B cell (primary cell): Measurements from ENCODE around the gene C16orf92. TPM values are rescaled to one million over a fixed set of nuclear protein-coding genes. Genes with fewer than 3 reads are reported as not detected.

ENCODE experiments used
- ATAC-seq: fragments of 200-7000 bp; cut with Tn5 transposase; one replicate; pipeline ENCODE4 v1.10.0; 2021; ENCODE audit warnings: low read depth, mild to moderate bottlenecking, moderate number of reproducible peaks, moderate library complexity
- CTCF ChIA-PET: fragments of 350-600 bp; sonication (Branson Sonifier 250); formaldehyde crosslinking; loops from one replicate; lab custom pipeline; 2021; ENCODE audit warnings: antibody characterized with exemption, inconsistent platforms; lab: Charles Lee
- POLR2A ChIA-PET: fragments of 350-600 bp; sonication (Branson Sonifier 250); formaldehyde crosslinking; loops from one replicate; lab custom pipeline; 2021; ENCODE audit warnings: antibody characterized with exemption; lab: Charles Lee
- DNase-seq: peaks from one replicate; pipeline ENCODE4 v3.0.0; 2013
- H2AFZ ChIP-seq: 2 replicates; pipeline ENCODE4 v1.6.1; 2012; ENCODE audit warnings: mild to moderate bottlenecking, low read depth, low read length; ENCODE audit not compliant: insufficient read depth, poor library complexity, severe bottlenecking
- H3K27ac ChIP-seq, 2 donors: 1 replicate in 1 of 2; 2 replicates in 1 of 2; pipeline ENCODE4 v1.5.1; 2012 to 2013; ENCODE audit warnings: low read length in 2 of 2, mild to moderate bottlenecking in 2 of 2, moderate library complexity in 1 of 2
- H3K27me3 ChIP-seq, 4 experiments: fragments of 200-600 bp in 1 of 4; sonication (generic) in 1 of 4; replicated peaks in 1 of 4; 1 replicate in 2 of 4; 2 replicates in 2 of 4; pipeline versions ENCODE4 v1.6.1 to v1.7.0; 2013 to 2016; ENCODE audit warnings: low read length in 3 of 4, mild to moderate bottlenecking in 2 of 4, mixed read lengths in 1 of 4, moderate library complexity in 1 of 4; ENCODE audit not compliant: insufficient read depth in 4 of 4, control insufficient read depth in 3 of 4; ENCODE audit errors: control extremely low read depth in 1 of 4
- H3K36me3 ChIP-seq, 2 experiments: replicated peaks in 1 of 2; 1 replicate in 1 of 2; 2 replicates in 1 of 2; pipeline versions ENCODE4 v1.6.1 to v1.7.1; 2013; ENCODE audit warnings: low read length in 1 of 2; ENCODE audit not compliant: insufficient read depth in 2 of 2, control insufficient read depth in 1 of 2; ENCODE audit errors: control extremely low read depth in 1 of 2, extremely low read depth in 1 of 2
- H3K4me1 ChIP-seq, 2 donors: fragments of 200-600 bp in 1 of 2; sonication (generic) in 1 of 2; 1 replicate in 1 of 2; 2 replicates in 1 of 2; pipeline versions ENCODE4 v1.5.1 to v1.6.1; 2013 to 2017; ENCODE audit warnings: low read length in 2 of 2; ENCODE audit not compliant: control insufficient read depth in 2 of 2, insufficient read depth in 2 of 2
- H3K4me2 ChIP-seq: replicated peaks from 2 replicates; pipeline ENCODE3; 2012; ENCODE audit warnings: mild to moderate bottlenecking, low read depth, low read length; ENCODE audit not compliant: poor library complexity, severe bottlenecking
- H3K4me3 ChIP-seq, 5 experiments: fragments of 200-600 bp in 1 of 5; sonication (generic) in 1 of 5; 1 replicate in 3 of 5; 2 replicates in 2 of 5; pipeline versions ENCODE4 v1.5.1 to v1.7.0; 2011 to 2016; ENCODE audit warnings: low read length in 4 of 5, mild to moderate bottlenecking in 4 of 5, low read depth in 2 of 5, control low read depth in 1 of 5, moderate library complexity in 1 of 5; ENCODE audit not compliant: insufficient read depth in 1 of 5; ENCODE audit errors: control extremely low read depth in 1 of 5, extremely low read depth in 1 of 5
- H3K79me2 ChIP-seq: fragments of 200-600 bp; sonication (generic); one replicate; pipeline ENCODE4 v1.6.0; 2016; ENCODE audit warnings: low read length; ENCODE audit not compliant: control insufficient read depth, insufficient read depth
- H3K9ac ChIP-seq: fragments of 200-600 bp; sonication (generic); 2 replicates; pipeline ENCODE4 v1.6.1; 2017; ENCODE audit warnings: mild to moderate bottlenecking, low read length, moderate library complexity
- H3K9me3 ChIP-seq, 3 donors: one replicate each; pipeline versions ENCODE4 v1.6.1 to v1.7.1; 2013; ENCODE audit warnings: low read length in 2 of 3; ENCODE audit not compliant: control insufficient read depth in 2 of 3, insufficient read depth in 1 of 3; ENCODE audit errors: control extremely low read depth in 1 of 3
- H4K20me1 ChIP-seq: 2 replicates; pipeline ENCODE4 v1.6.0; 2012; ENCODE audit warnings: mild to moderate bottlenecking, low read length; ENCODE audit not compliant: insufficient read depth, control insufficient read depth, poor library complexity, severe bottlenecking
- H3K27ac Mint-ChIP-seq: one replicate; pipeline ENCODE4 v1.8.0; 2021; ENCODE audit warnings: mixed read lengths
- H3K27me3 Mint-ChIP-seq: one replicate; pipeline ENCODE4 v1.8.0; 2021; ENCODE audit warnings: mixed read lengths
- H3K4me1 Mint-ChIP-seq: one replicate; pipeline ENCODE4 v1.8.0; 2021; ENCODE audit warnings: mixed read lengths
- H3K4me3 Mint-ChIP-seq: one replicate; pipeline ENCODE4 v1.8.0; 2021; ENCODE audit warnings: mixed read lengths
- H3K9me3 Mint-ChIP-seq: one replicate; pipeline ENCODE4 v1.8.0; 2022; ENCODE audit warnings: mixed read lengths; ENCODE audit not compliant: insufficient read depth
- EZH2 ChIP-seq: IDR thresholded peaks from 2 replicates; pipeline ENCODE4 v1.6.1; 2012; ENCODE audit warnings: borderline replicate concordance, low read depth, mild to moderate bottlenecking, moderate library complexity, low read length; ENCODE audit not compliant: insufficient read depth, poor library complexity, severe bottlenecking
- WGBS: methylation state at CpG from one replicate; pipeline ENCODE4 v1.1.5; 2013; ENCODE audit warnings: missing lambda C conversion rate; ENCODE audit not compliant: insufficient coverage; 5-methylcytosine and 5-hydroxymethylcytosine counted together
- intact Hi-C: fragments of 100-400 bp; cut with micrococcal nuclease; formaldehyde crosslinking; loops from one replicate; pipeline ENCODE4 v1.10.0; 2022
- polyA plus RNA-seq: library from polyadenylated mRNA; depleted of rRNA; stranded (reverse); fragments of >200 nt; gene quantifications from 2 replicates; pipeline ENCODE4 v1.2.3, GENCODE V29; 2012
- total RNA-seq, 2 donors: library from RNA; stranded (reverse); fragments of 120-200 nt in 1 of 2; gene quantifications; 1 replicate in 1 of 2; 2 replicates in 1 of 2; pipeline versions ENCODE4 v1.2.3 to v1.2.4, GENCODE V29; 2013 to 2022
- TF ChIP-seq, protein P1 (sequence below): fragments of 200-600 bp; IDR thresholded peaks from one replicate; pipeline ENCODE4 v1.8.0; 2022; ENCODE audit warnings: antibody characterized with exemption, mild to moderate bottlenecking

The C16orf92 gene
- total and polyA plus RNA-seq, 2 donors (not counting 1 experiment from before 2014, with no cell fraction given): not detected

DNA sequence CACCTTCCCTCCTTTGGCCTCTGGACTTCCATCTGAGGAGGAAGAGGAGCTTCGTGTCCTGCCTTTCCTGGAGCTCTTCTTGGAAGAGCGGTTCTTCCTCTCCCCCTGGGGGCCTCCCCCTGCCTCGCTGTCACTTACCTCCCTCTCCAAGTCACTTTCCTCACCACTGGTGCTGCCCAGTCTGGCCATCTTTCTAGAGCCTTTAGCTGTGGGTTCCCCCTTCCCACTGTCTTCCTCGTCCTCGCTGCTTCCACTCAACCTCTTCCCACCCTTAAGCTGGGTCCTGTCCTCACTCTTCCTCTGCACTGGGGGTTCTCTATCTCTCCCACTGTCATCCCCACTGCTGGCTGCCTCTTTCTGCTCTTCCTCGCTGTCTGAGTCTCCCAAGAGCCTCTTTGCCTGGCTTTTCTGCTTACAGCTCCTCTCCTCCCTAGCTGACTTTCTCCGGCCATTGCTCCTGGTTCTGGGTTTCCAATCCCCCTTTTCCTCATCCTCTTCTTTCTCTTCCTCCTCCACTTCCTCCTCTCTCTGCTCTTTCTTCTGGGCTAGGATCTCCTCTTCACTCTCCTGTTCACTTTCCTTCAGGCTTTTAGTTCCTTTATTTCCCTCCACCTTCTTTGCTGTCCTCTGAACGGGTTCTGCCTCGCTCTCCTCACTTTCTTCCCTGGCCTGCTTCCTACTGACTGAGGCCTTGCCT is 28.9 kb upstream of the C16orf92 start:
- Histone ChIP-seq H3K79me2 (peaks cover 13% of the 10 kb centered on the region), H3K4me3 (no peak overlapping the region), H3K27ac (no peak overlapping the region), H4K20me1 (no peaks in the 10 kb centered on the region), H3K9me3 (no peaks in the 10 kb centered on the region), H3K9ac (no peak overlapping the region), H2AFZ (peak overlapping the region; percentile 96), H3K4me1 (peaks cover 15 to 22% of the 10 kb centered on the region in 2 donors), H3K27me3 (no peaks in the 10 kb centered on the region), H3K36me3 (peaks cover 0 to 36% of the 10 kb centered on the region in 2 experiments), H3K4me2 (peak overlapping the region; percentile 83)
- no peaks in the 10 kb centered on the region for H3K27me3 Mint-ChIP-seq
- TF ChIP-seq, protein P1, sequence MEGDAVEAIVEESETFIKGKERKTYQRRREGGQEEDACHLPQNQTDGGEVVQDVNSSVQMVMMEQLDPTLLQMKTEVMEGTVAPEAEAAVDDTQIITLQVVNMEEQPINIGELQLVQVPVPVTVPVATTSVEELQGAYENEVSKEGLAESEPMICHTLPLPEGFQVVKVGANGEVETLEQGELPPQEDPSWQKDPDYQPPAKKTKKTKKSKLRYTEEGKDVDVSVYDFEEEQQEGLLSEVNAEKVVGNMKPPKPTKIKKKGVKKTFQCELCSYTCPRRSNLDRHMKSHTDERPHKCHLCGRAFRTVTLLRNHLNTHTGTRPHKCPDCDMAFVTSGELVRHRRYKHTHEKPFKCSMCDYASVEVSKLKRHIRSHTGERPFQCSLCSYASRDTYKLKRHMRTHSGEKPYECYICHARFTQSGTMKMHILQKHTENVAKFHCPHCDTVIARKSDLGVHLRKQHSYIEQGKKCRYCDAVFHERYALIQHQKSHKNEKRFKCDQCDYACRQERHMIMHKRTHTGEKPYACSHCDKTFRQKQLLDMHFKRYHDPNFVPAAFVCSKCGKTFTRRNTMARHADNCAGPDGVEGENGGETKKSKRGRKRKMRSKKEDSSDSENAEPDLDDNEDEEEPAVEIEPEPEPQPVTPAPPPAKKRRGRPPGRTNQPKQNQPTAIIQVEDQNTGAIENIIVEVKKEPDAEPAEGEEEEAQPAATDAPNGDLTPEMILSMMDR: no peak
- TF ChIP-seq EZH2: no peak
- DNase-seq (no peak), ATAC-seq (no peak)
- peak overlapping the region; percentile 68 for H3K27ac Mint-ChIP-seq
- CTCF ChIA-PET: interaction anchor here (1.2 to 1.8 kb wide), 3 partner anchors 12 to 39 kb away, joined by 4 to 5 read pairs (median 4); partner anchors contain the start of gene TAOK2
- H3K9me3 Mint-ChIP-seq: no peaks in the 10 kb centered on the region
- peaks cover 38% of the 10 kb centered on the region for H3K4me1 Mint-ChIP-seq
- 91% methylated on average over 8 of the region's 9 CpGs for WGBS
- H3K4me3 Mint-ChIP-seq: peak overlapping the region; percentile 62
- intact Hi-C loops: loop anchor here (2.0 kb wide), 1 partner anchor 71 kb away; the partner anchor contains the start of gene ALDOA
- POLR2A ChIA-PET: no interaction called here
